Calu3 (cell line): ENCODE data around the gene RPL28. TPM values are rescaled to one million over a fixed set of nuclear protein-coding genes. Genes with fewer than 3 reads are reported as not detected.
A peak's percentile ranks its signal among the peaks of the same experiment; 100 is the strongest.

ENCODE experiments used
- BruUV-seq: library from RNA; stranded (reverse); fragments of 400-500 nt; replicated peaks from 2 replicates; lab custom pipeline; 2021; lab: Mats Ljungman, UMichigan
- CTCF ChIA-PET: fragments of 300-600 bp; sonication (Branson Sonifier 250); formaldehyde crosslinking; loops from one replicate; lab custom pipeline; 2022; ENCODE audit warnings: antibody characterized with exemption; lab: Charles Lee
- DNase-seq: peaks from one replicate; pipeline ENCODE4 v3.0.0; 2022
- H3K27ac Mint-ChIP-seq: one replicate; pipeline ENCODE4 v1.8.0; 2022; ENCODE audit warnings: mixed read lengths; ENCODE audit not compliant: unreplicated experiment
- H3K27me3 Mint-ChIP-seq: one replicate; pipeline ENCODE4 v1.8.0; 2022; ENCODE audit warnings: mixed read lengths; ENCODE audit not compliant: unreplicated experiment
- H3K36me3 Mint-ChIP-seq: one replicate; pipeline ENCODE4 v1.8.0; 2022; ENCODE audit warnings: mild to moderate bottlenecking, moderate library complexity, mixed read lengths; ENCODE audit not compliant: insufficient read depth, unreplicated experiment
- H3K4me1 Mint-ChIP-seq: one replicate; pipeline ENCODE4 v1.8.0; 2022; ENCODE audit warnings: mild to moderate bottlenecking, low read depth, mixed read lengths; ENCODE audit not compliant: unreplicated experiment
- H3K4me3 Mint-ChIP-seq: one replicate; pipeline ENCODE4 v1.8.0; 2022; ENCODE audit warnings: mild to moderate bottlenecking, low read depth, moderate library complexity, mixed read lengths; ENCODE audit not compliant: unreplicated experiment
- H3K9me3 Mint-ChIP-seq: one replicate; pipeline ENCODE4 v1.8.0; 2022; ENCODE audit warnings: low read depth, mixed read lengths; ENCODE audit not compliant: unreplicated experiment
- intact Hi-C: fragments of 100-400 bp; cut with micrococcal nuclease; formaldehyde crosslinking; loops from one replicate; pipeline ENCODE4 v1.10.0; 2022; ENCODE audit not compliant: unreplicated experiment
- total RNA-seq: library from RNA; stranded (reverse); gene quantifications from 2 replicates; pipeline ENCODE4 v1.2.3, GENCODE V29; 2022
- TF ChIP-seq, protein P1 (sequence below): fragments of 200-600 bp; IDR thresholded peaks from one replicate; pipeline ENCODE4 v1.8.0; 2022; ENCODE audit warnings: antibody characterized with exemption; ENCODE audit not compliant: unreplicated experiment

Gene RPL28
- total RNA-seq, 1 experiment from 2014 or later, result 1,520 TPM

GRCh38 chr19:55434356-55434919, 48.7 kb downstream of the RPL28 start:
- no peak for DNase-seq
- H3K27ac Mint-ChIP-seq, result no peak overlapping the region
- no TSS peak for BruUV-seq
- TF ChIP-seq, protein P1, sequence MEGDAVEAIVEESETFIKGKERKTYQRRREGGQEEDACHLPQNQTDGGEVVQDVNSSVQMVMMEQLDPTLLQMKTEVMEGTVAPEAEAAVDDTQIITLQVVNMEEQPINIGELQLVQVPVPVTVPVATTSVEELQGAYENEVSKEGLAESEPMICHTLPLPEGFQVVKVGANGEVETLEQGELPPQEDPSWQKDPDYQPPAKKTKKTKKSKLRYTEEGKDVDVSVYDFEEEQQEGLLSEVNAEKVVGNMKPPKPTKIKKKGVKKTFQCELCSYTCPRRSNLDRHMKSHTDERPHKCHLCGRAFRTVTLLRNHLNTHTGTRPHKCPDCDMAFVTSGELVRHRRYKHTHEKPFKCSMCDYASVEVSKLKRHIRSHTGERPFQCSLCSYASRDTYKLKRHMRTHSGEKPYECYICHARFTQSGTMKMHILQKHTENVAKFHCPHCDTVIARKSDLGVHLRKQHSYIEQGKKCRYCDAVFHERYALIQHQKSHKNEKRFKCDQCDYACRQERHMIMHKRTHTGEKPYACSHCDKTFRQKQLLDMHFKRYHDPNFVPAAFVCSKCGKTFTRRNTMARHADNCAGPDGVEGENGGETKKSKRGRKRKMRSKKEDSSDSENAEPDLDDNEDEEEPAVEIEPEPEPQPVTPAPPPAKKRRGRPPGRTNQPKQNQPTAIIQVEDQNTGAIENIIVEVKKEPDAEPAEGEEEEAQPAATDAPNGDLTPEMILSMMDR, result no peak
- no peak overlapping the region for H3K4me3 Mint-ChIP-seq
- CTCF ChIA-PET, result no interaction called here
- peaks cover 3% of the 10 kb centered on the region for H3K36me3 Mint-ChIP-seq
- peaks cover 3% of the 10 kb centered on the region for H3K9me3 Mint-ChIP-seq
- H3K27me3 Mint-ChIP-seq, result peaks cover 20% of the 10 kb centered on the region
- no peaks in the 10 kb centered on the region for H3K4me1 Mint-ChIP-seq
- intact Hi-C loops, result no loop called here

- H3K36me3 Mint-ChIP-seq, result peaks cover 4% of the 10 kb centered on the region
- TF ChIP-seq, protein P1, result no peak
- H3K4me3 Mint-ChIP-seq, result no peak overlapping the region
- BruUV-seq, result no TSS peak
- peaks cover 3% of the 10 kb centered on the region for H3K9me3 Mint-ChIP-seq
- no peak for DNase-seq
- no peak overlapping the region for H3K27ac Mint-ChIP-seq
- peaks cover 14% of the 10 kb centered on the region for H3K27me3 Mint-ChIP-seq
- CTCF ChIA-PET, result no interaction called here
- intact Hi-C loops, result no loop called here
- no peaks in the 10 kb centered on the region for H3K4me1 Mint-ChIP-seq
Observed at GRCh38 chr19:55435020-55435419, 49.3 kb downstream of the RPL28 start.

DNA sequence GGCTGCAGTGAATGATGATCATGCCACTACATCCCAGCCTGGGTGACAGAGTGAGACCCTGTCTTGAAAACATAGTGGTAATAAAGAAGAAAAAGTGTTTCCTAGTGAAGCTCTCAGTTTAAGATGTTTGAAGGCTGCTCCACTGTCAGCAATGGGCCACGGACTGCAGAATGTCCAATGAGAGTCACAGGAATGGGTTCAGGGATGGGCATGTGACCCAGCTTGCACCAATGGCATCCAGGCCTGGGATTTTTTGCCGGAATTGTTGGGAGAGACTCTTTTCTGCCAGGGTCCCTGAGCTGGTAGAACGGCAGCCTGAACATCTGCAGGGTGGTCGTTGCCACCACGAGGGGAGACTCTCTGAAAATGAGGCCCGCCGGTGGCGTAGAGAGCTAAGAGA, 51.1 kb downstream of the RPL28 start:
- DNase-seq, result no peak
- Mint-ChIP-seq H3K4me3 (no peak overlapping the region), H3K9me3 (peaks cover 3% of the 10 kb centered on the region), H3K27ac (no peak overlapping the region), H3K36me3 (peaks cover 4% of the 10 kb centered on the region), H3K27me3 (no peaks in the 10 kb centered on the region), H3K4me1 (peaks cover 13% of the 10 kb centered on the region)
- intact Hi-C loops, result no loop called here
- TF ChIP-seq, protein P1, result no peak
- CTCF ChIA-PET, result interaction anchor here (0.9 to 1.0 kb wide), 2 partner anchors 157 to 291 kb away, joined by 3 to 4 read pairs; partner anchors contain the start of gene HSPBP1
- no TSS peak for BruUV-seq

DNA sequence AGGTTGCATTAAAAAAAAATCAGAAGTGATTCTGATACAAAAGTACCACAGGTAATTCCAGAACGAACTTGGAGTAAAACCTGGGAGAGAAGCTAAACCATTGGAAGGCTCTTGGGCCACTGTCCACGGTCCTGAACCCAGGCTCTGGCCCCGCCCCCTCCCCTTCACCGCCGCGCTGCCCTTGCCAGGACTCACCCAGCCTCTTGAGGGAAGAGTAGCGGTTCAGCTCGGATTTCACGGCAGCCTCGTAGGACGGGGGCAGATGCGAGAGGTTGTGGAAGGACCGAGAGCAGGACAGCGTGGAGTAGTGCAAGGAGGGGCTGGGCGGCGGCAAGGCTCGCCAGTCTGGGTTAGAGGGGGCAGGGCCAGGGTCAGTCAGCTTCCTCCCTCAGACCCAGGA, 51.7 kb downstream of the RPL28 start:
- H3K27me3 Mint-ChIP-seq, result no peaks in the 10 kb centered on the region
- DNase-seq, result peak; percentile 81
- intact Hi-C loops, result no loop called here
- peaks cover 4% of the 10 kb centered on the region for H3K36me3 Mint-ChIP-seq
- CTCF ChIA-PET, result interaction anchor here (0.9 to 1.0 kb wide), 2 partner anchors 157 to 291 kb away, joined by 3 to 4 read pairs; partner anchors contain the start of gene HSPBP1
- peaks cover 13% of the 10 kb centered on the region for H3K4me1 Mint-ChIP-seq
- H3K4me3 Mint-ChIP-seq, result no peak overlapping the region
- peaks cover 3% of the 10 kb centered on the region for H3K9me3 Mint-ChIP-seq
- H3K27ac Mint-ChIP-seq, result no peak overlapping the region
- BruUV-seq, result no TSS peak
- TF ChIP-seq, protein P1, result no peak
